HCT116 (cell line): ENCODE data around the gene DHCR7. TPM values are rescaled to one million over a fixed set of nuclear protein-coding genes. Genes with fewer than 3 reads are reported as not detected.

Experiments
- ATAC-seq: fragments of 200-7000 bp; cut with Tn5 transposase; 2 replicates; pipeline ENCODE4 v1.9.1; 2020; ENCODE audit warnings: mild to moderate bottlenecking, moderate library complexity
- BruUV-seq: library from RNA; stranded (reverse); fragments of 400-500 nt; replicated peaks from 2 replicates; lab custom pipeline; 2021; lab: Mats Ljungman, UMichigan
- CTCF ChIA-PET: fragments of 300-600 bp; sonication (Branson Sonifier 250); formaldehyde crosslinking; loops from one replicate; lab custom pipeline; 2021; ENCODE audit warnings: antibody characterized with exemption; lab: Charles Lee
- POLR2A ChIA-PET: fragments of 300-600, 350-600 bp; sonication (Branson Sonifier 250); formaldehyde crosslinking; loops from one replicate; lab custom pipeline; 2021; ENCODE audit warnings: antibody characterized with exemption; lab: Charles Lee
- RAD21 ChIA-PET, 2 experiments: fragments of 300-600 bp; sonication (Branson Sonifier 250); formaldehyde crosslinking; loops; one replicate each; lab custom pipeline; 2023; ENCODE audit warnings: low total read pairs in 2 of 2; ENCODE audit not compliant: uncharacterized antibody in 2 of 2, unreplicated experiment in 2 of 2, low non-redundant PET in 1 of 2; lab: Charles Lee
- DNase-seq: peaks from one replicate; pipeline ENCODE4 v3.0.0-alpha.2; 2010; ENCODE audit warnings: low read depth, low spot score
- H2AFZ ChIP-seq: fragments of 200-600 bp; shearing (Covaris generic), sonication (generic); 2 replicates; pipeline ENCODE4 v1.6.1; 2017; ENCODE audit warnings: low read depth, mixed run types, mixed read lengths, antibody characterized with exemption, low read length; ENCODE audit not compliant: poor library complexity, severe bottlenecking
- H3K27ac ChIP-seq: 2 replicates; pipeline ENCODE4 v1.5.1; 2012; ENCODE audit warnings: low read depth, low read length
- H3K27me3 ChIP-seq: fragments of 200-600 bp; sonication (generic); 2 replicates; pipeline ENCODE4 v1.6.1; 2016; ENCODE audit warnings: mixed run types, low read length, mixed read lengths; ENCODE audit not compliant: insufficient read depth
- H3K36me3 ChIP-seq, 2 experiments: fragments of 200-500 bp in 1 of 2; fragments of 200-600 bp in 1 of 2; sonication (Bioruptor generic) in 1 of 2; sonication (generic) in 1 of 2; 2 replicates each; pipeline versions ENCODE4 v1.5.1 to v1.6.1; 2014 to 2016; ENCODE audit warnings: low read length in 2 of 2, inconsistent platforms in 1 of 2, mixed read lengths in 1 of 2, mixed run types in 1 of 2; ENCODE audit not compliant: insufficient read depth in 2 of 2, control insufficient read depth in 1 of 2
- H3K4me1 ChIP-seq, 2 experiments: fragments of 200-600 bp in 1 of 2; sonication (generic) in 1 of 2; 2 replicates each; pipeline versions ENCODE4 v1.5.1 to v1.6.1; 2012 to 2017; ENCODE audit warnings: low read length in 2 of 2, inconsistent platforms in 1 of 2, mild to moderate bottlenecking in 1 of 2, mixed read lengths in 1 of 2, mixed run types in 1 of 2, moderate library complexity in 1 of 2; ENCODE audit not compliant: insufficient read depth in 2 of 2, control insufficient read depth in 1 of 2
- H3K4me2 ChIP-seq: fragments of 200-600 bp; sonication (generic); 2 replicates; pipeline ENCODE4 v1.6.1; 2017; ENCODE audit warnings: mixed run types, low read length, mixed read lengths
- H3K4me3 ChIP-seq, 2 experiments: fragments of 200-600 bp in 1 of 2; sonication (generic) in 1 of 2; replicated peaks in 1 of 2; 2 replicates each; pipeline ENCODE4 v1.5.1; 2011 to 2016; ENCODE audit warnings: low read length in 2 of 2, control low read depth in 1 of 2, low read depth in 1 of 2, mild to moderate bottlenecking in 1 of 2, mixed read lengths in 1 of 2, mixed run types in 1 of 2
- H3K79me2 ChIP-seq: fragments of 200-600 bp; sonication (generic); 2 replicates; pipeline ENCODE4 v1.6.1; 2017; ENCODE audit warnings: mild to moderate bottlenecking, mixed run types, low read length, moderate library complexity, mixed read lengths; ENCODE audit not compliant: insufficient read depth
- H3K9ac ChIP-seq: fragments of 200-600 bp; sonication (generic); 2 replicates; pipeline ENCODE4 v1.6.1; 2016; ENCODE audit warnings: low read length, mixed read lengths
- H3K9me2 ChIP-seq: fragments of 200-600 bp; sonication (generic), shearing (Covaris generic); 2 replicates; pipeline ENCODE4 v1.6.1; 2017; ENCODE audit warnings: mixed run types, mild to moderate bottlenecking, moderate library complexity; ENCODE audit not compliant: insufficient read depth
- H3K9me3 ChIP-seq, 2 experiments: fragments of 200-500 bp in 1 of 2; fragments of 200-600 bp in 1 of 2; sonication (Bioruptor generic) in 1 of 2; sonication (generic) in 1 of 2; 2 replicates each; pipeline ENCODE4 v1.6.1; 2014 to 2017; ENCODE audit warnings: low read length in 2 of 2, mixed read lengths in 2 of 2, inconsistent platforms in 1 of 2, low read depth in 1 of 2, mild to moderate bottlenecking in 1 of 2, mixed run types in 1 of 2, moderate library complexity in 1 of 2; ENCODE audit not compliant: control insufficient read depth in 1 of 2, insufficient read depth in 1 of 2
- H4K20me1 ChIP-seq: fragments of 200-600 bp; sonication (generic), shearing (Covaris generic); 2 replicates; pipeline ENCODE4 v1.6.1; 2017; ENCODE audit warnings: mixed run types, mild to moderate bottlenecking, moderate library complexity; ENCODE audit not compliant: insufficient read depth
- ELF1 ChIP-seq: IDR thresholded peaks from 2 replicates; pipeline ENCODE4 v1.6.1; 2012; ENCODE audit warnings: low read depth, borderline replicate concordance
- POLR2A ChIP-seq: IDR thresholded peaks from 2 replicates; pipeline ENCODE4 v1.7.0; 2011; ENCODE audit warnings: borderline replicate concordance; ENCODE audit not compliant: insufficient read depth, insufficient read length; ENCODE audit errors: extremely low read depth
- POLR2AphosphoS5 ChIP-seq: IDR thresholded peaks from 2 replicates; pipeline ENCODE4 v1.6.1; 2011; ENCODE audit warnings: mild to moderate bottlenecking, low read depth, low read length, moderate library complexity
- RAD21 ChIP-seq: IDR thresholded peaks from 2 replicates; pipeline ENCODE4 v1.6.1; 2012; ENCODE audit warnings: low read depth, mild to moderate bottlenecking
- SRF ChIP-seq: IDR thresholded peaks from 2 replicates; pipeline ENCODE4 v1.6.1; 2012; ENCODE audit warnings: low read depth
- YY1 ChIP-seq: IDR thresholded peaks from 2 replicates; pipeline ENCODE4 v1.6.1; 2011; ENCODE audit warnings: low read length, low read depth, moderate library complexity, mild to moderate bottlenecking; ENCODE audit not compliant: insufficient replicate concordance; ENCODE audit errors: extremely low read depth
- ZFX ChIP-seq: fragments of 450-650 bp; IDR thresholded peaks from 2 replicates; pipeline ENCODE4 v1.6.1; 2017
- intact Hi-C: fragments of 100-400 bp; cut with micrococcal nuclease; formaldehyde crosslinking; loops from 2 replicates; pipeline ENCODE4 v1.10.0; 2022
- total RNA-seq: library from RNA; stranded (reverse); gene quantifications from one replicate; pipeline ENCODE4 v1.2.1, GENCODE V29; 2021; ENCODE audit not compliant: unreplicated experiment
- TF ChIP-seq, protein P1 (sequence below), 3 experiments: fragments of 200-600 bp in 1 of 3; sonication (generic) in 1 of 3; IDR thresholded peaks in 2 of 3; conservative IDR thresholded peaks in 1 of 3; 2 replicates each; pipeline ENCODE4 v1.5.1; 2012 to 2017; ENCODE audit warnings: low read depth in 2 of 3, low read length in 2 of 3, antibody characterized with exemption in 1 of 3, borderline replicate concordance in 1 of 3, control low read depth in 1 of 3, mild to moderate bottlenecking in 1 of 3, mixed read lengths in 1 of 3, mixed run types in 1 of 3, moderate library complexity in 1 of 3; ENCODE audit not compliant: insufficient read depth in 1 of 3
- TF ChIP-seq, protein P2 (sequence below): IDR thresholded peaks from 2 replicates; pipeline ENCODE4 v1.6.1; 2011; ENCODE audit warnings: mild to moderate bottlenecking, low read length, moderate library complexity; ENCODE audit not compliant: insufficient replicate concordance; ENCODE audit errors: extremely low read depth

DHCR7 gene
- total RNA-seq, 1 experiment from 2014 or later = 115 TPM

GRCh38 chr11:71399341-71399740 lies 48.9 kb downstream of the DHCR7 start (continued):
- TF ChIP-seq, protein P1, sequence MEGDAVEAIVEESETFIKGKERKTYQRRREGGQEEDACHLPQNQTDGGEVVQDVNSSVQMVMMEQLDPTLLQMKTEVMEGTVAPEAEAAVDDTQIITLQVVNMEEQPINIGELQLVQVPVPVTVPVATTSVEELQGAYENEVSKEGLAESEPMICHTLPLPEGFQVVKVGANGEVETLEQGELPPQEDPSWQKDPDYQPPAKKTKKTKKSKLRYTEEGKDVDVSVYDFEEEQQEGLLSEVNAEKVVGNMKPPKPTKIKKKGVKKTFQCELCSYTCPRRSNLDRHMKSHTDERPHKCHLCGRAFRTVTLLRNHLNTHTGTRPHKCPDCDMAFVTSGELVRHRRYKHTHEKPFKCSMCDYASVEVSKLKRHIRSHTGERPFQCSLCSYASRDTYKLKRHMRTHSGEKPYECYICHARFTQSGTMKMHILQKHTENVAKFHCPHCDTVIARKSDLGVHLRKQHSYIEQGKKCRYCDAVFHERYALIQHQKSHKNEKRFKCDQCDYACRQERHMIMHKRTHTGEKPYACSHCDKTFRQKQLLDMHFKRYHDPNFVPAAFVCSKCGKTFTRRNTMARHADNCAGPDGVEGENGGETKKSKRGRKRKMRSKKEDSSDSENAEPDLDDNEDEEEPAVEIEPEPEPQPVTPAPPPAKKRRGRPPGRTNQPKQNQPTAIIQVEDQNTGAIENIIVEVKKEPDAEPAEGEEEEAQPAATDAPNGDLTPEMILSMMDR (IDR thresholded peaks at IDR 0.05 in 2 of 3, conservative IDR thresholded peaks at IDR 0.05 in 1 of 3; ENCODE audit: borderline replicate concordance in 1 of 3, insufficient read depth in 1 of 3, low read depth in 2 of 3, low read length in 2 of 3) = no peak
- TF ChIP-seq, protein P2, sequence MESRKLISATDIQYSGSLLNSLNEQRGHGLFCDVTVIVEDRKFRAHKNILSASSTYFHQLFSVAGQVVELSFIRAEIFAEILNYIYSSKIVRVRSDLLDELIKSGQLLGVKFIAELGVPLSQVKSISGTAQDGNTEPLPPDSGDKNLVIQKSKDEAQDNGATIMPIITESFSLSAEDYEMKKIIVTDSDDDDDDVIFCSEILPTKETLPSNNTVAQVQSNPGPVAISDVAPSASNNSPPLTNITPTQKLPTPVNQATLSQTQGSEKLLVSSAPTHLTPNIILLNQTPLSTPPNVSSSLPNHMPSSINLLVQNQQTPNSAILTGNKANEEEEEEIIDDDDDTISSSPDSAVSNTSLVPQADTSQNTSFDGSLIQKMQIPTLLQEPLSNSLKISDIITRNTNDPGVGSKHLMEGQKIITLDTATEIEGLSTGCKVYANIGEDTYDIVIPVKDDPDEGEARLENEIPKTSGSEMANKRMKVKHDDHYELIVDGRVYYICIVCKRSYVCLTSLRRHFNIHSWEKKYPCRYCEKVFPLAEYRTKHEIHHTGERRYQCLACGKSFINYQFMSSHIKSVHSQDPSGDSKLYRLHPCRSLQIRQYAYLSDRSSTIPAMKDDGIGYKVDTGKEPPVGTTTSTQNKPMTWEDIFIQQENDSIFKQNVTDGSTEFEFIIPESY = no peak
- TF ChIP-seq YY1 = no peak
- no peak for TF ChIP-seq RAD21
- no peak for TF ChIP-seq POLR2A
- TF ChIP-seq ELF1 = no peak

DNA sequence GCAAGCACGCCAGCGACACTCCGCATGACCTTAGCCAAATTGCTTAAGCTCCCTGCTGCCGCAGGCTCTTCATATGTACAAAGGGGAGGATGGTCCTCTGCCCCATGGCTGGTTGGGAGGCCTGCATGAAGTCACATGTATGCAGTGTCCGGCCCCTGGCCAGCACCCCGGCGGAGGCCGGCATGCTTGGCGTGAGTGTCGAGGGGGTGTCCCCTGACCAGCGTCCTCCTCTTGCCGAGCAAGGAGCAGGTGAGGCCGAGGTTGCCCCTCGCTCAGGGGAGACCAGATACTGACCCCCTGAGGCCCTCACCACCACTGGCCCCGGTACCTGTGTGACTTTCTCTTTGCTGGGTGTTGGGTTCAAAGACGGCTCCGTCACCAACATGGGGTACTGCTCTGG lies 50.2 kb downstream of the DHCR7 start:
- H3K4me2 ChIP-seq = no peak overlapping the region
- no peak overlapping the region for H3K27ac ChIP-seq
- no peaks in the 10 kb centered on the region for H3K9me3 ChIP-seq
- no peak for ATAC-seq
- BruUV-seq = no TSS peak
- H3K4me3 ChIP-seq = no peak overlapping the region
- no peak overlapping the region for H3K9ac ChIP-seq
- no peak overlapping the region for H2AFZ ChIP-seq
- POLR2A ChIA-PET = no interaction called here
- DNase-seq = no peak
- RAD21 ChIA-PET = no interaction called here
- no peaks in the 10 kb centered on the region for H3K36me3 ChIP-seq
- CTCF ChIA-PET = no interaction called here
- no peaks in the 10 kb centered on the region for H3K9me2 ChIP-seq
- peaks cover 17% of the 10 kb centered on the region; the same call in 1 of the 2 replicates for H3K27me3 ChIP-seq
- peaks cover 0 to 3% of the 10 kb centered on the region in 2 experiments; a peak in 1 of 4 replicates for H3K4me1 ChIP-seq
- no peaks in the 10 kb centered on the region for H4K20me1 ChIP-seq
- TF ChIP-seq ZFX = no peak
- TF ChIP-seq YY1 = no peak
- no peak for TF ChIP-seq SRF
- TF ChIP-seq POLR2A = no peak
- no peak for TF ChIP-seq POLR2AphosphoS5
- intact Hi-C loops = no loop called here
- no peaks in the 10 kb centered on the region for H3K79me2 ChIP-seq
